TTC549 (cell line): Measurements from ENCODE around the gene ATF4.

Source experiments
- FAIRE-seq: peaks from 2 replicates; lab custom pipeline; 2012; peaks lifted over from hg19 to GRCh38; lab: Jason Lieb, UNC

Gene ATF4

GRCh38 chr22:39528681-39529486 is 8.5 kb downstream of the ATF4 start:
- no peak for FAIRE-seq

DNA sequence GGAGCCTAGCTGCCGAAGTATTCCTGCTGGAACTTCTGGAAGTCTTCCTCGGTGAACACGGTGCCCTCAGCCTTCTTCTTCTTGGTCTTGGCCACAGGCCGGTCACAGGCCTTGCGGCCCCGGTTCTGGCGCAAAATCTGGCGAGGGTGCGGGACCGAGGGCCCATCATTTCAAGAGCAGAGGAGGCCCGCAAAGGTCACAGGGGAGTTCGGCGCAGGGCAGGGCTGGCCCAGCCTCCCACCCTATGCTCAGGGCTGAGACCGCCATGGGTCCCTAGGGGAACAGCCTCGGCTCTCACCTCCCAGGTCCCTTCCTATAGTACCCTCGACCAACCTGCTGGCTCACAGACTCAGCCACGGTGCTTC is 9.1 kb downstream of the ATF4 start:
- no peak for FAIRE-seq

DNA sequence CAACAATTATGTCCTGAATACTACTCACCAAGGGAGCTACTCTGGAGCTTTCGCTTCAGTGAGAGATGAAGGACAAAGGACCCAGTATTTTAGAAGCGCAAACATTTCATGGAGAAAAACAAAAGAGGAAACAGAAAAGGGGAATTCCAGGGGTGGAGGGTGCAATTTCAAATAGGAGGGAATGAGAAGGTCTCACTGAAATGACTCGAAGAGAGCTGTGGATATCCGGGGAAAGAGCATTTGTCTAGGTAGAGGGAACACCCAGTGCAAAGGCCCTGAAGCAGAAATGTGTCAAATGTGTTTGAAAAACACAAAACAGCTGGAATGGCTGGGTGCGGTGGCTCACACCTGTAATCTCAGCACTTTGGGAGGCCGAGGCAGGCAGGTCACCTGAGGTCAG is 9.8 kb downstream of the ATF4 start:
- FAIRE-seq, result no peak

GRCh38 chr22:39530692-39531331 is 10.4 kb downstream of the ATF4 start:
- no peak for FAIRE-seq

GRCh38 chr22:39532215-39533073 is 12.1 kb downstream of the ATF4 start, which contains the start of gene RPS19BP1:
RPS19BP1 (minus strand) TSS chr22:39532748; CDS start chr22:39532738, 10 bp downstream.
- FAIRE-seq, result peak; percentile 97

GRCh38 chr22:39534092-39534506 is 13.7 kb downstream of the ATF4 start:
- FAIRE-seq, result no peak

GRCh38 chr22:39534591-39535356 is 14.4 kb downstream of the ATF4 start:
- no peak for FAIRE-seq

DNA sequence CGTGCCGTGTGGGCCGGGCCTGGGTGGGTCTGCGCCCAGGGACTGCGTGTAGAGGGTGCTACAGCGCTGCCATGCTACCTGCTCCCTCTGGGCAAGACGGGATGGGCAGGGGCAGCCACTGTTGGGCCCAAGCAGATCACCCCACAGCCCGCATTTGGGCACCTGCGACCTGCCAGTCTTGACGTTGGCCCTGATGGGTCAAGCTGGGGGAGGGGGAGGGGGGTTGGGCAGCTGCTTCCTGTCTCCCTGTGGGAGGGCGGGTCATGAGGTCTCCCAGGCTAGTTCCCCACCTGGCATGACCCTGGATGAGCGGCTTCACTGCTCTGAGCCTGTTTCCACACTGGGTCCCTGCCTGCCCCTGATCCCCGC is 15.0 kb downstream of the ATF4 start:
- no peak for FAIRE-seq

- no peak for FAIRE-seq
Measured at GRCh38 chr22:39535831-39536449, 15.6 kb downstream of the ATF4 start.

DNA sequence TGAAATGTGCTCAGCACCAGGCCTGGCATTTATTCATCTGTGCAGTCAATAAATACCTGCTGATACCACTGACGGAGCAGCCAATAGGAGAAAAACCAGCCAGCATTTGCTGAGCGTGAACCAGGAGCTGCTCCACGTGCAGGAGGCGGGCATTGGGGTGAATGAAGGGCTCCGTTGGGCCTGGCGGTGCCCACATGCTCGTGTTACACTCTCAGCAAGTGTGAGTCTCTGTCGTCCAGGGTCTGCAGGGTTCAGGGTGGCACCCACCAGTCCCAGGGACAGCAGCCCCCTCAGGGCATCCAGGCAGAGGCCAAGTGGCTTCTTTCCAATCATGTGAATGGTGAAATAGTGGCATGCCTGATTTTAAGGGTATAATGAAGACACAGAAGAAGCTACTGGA is 16.3 kb downstream of the ATF4 start:
- FAIRE-seq, result no peak

DNA sequence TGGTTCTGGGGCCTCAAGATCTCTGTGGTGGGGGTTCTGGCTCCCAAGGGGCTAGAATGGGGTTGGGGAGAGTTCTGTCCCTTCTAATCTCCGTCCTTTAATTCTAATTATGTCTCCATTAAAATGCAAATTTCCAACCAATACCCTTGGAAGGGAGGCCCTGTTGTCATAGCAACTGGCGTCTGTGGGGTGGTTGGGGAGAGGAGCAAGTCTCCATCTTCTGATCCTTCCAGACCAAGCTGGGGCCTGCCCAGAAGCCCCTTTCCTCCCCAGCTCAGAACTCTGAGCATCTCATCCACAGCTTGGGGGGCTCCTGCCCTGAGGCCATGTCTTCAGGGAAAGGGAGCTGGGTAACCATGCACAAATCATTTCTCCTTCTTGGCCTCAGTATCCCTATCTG is 17.6 kb downstream of the ATF4 start:
- FAIRE-seq, result no peak

DNA sequence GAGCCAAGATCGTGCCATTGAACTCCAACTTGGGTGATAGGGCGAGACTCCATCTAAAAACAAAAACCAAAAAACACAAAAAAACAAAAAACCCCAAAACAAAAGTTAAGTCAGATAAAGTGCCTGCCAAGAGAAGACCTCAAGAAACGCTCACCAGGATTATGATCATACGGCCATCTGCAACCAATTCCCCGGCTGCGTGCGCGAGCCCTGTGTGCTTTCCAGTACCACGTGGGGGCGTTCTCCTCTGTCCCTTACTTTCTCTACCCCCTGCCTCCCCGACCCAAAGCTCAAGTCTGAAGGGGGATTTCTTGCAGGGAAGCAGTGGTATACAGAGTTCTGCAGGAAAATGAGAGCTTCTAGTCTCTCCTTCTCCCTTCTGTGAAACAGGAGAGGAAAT is 22.7 kb downstream of the ATF4 start:
- FAIRE-seq, result no peak

DNA sequence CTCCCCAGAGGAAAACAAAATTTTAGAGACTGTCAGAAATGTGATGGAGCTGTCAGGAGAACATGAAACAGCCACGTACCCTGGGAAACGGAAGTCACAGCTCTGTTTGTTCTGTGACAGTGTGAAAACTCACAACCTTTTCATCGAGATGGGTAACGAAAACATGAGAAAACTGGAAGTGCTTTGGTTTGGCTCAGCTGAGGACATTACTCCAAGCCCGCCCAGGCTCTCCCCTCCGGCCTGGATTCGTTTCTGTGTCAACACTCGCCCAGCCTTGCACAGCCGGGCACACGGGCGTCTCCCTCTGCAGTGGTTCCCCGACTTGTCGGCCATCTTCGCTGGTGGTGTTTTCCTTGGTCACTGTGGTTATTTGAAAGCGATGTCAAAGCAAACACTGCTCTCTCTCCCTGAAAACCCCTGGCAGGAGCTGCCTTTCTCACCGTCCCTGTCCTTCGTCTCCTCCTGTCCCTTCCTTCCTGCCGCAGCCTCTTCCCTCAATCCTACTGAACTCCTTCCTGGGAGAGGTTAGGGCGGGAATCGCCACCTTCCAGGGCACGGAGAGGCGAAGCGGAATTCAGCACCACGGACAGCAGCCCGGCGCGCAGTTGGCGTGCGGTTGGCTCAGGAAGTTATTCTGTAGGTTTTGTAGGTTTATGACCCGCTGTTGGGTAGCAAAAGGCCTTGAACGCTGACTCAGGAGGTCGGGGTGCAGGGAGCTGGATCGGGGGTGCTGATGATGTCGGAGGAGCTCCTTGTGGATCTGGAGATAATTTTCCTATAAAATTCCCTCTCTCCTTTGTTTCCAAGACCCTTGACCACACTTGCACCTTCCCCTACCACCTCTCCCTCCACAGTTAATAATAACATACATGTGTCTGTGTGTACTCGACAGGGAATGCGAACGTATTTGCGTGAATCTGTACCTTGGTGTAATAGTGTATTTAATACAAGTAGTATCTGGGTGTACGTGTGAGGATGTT is 25.3 kb downstream of the ATF4 start:
- FAIRE-seq, result no peak

DNA sequence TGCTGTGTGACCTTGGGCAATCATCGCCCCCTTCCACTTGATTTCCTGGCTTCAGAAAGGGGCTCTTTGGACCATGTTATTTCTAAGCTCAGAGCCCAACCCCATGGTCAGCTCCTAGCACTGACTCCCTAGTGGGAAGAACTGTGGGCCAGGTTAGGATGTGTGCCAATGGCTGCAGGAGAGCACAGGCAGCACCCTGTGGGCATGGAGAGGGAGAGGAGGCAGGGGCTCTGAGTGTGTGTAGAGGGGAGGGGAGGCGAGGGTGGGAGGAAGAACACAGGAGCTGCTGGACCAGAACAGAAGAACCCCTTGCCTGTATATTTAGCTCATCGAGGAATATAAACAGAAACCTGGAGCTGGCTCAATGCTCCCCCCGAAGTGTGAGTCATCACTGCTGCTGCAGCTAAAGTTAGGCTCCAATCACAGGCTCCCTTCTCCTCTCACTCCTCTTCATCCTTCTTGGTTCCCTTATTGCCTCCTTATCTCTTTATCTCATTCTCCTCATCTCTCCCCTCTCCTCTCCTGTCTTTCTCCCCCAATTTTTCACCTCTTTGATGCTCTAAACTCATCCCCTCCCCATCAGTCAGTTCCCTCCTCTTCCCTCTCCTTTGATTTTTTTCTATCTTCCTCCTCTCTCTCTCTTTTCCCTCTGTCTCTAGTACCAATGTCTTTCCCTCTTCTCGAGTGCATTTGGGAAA is 26.7 kb downstream of the ATF4 start:
- no peak for FAIRE-seq

DNA sequence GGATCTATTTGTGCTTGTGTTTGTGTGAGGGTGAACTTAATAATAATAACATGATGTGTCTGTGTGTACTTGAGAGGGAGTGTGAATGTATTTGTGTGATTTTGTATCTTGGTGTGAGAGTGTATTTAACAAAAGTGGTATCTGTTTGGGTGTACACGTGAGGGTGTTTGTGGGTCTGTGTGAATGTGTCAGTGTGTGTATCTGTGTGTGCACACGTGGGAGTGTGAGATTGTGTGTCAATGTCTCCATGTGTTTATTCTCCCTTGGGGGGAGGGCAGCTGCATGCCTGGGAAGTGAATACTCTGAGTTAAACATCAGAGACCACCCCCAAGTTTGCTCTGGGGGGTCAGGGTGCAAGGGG is 27.2 kb downstream of the ATF4 start:
- no peak for FAIRE-seq

GRCh38 chr22:39553429-39553828 is 33.1 kb downstream of the ATF4 start:
- no peak for FAIRE-seq

- no peak for FAIRE-seq
Measured at GRCh38 chr22:39554151-39554550, 33.8 kb downstream of the ATF4 start.

DNA sequence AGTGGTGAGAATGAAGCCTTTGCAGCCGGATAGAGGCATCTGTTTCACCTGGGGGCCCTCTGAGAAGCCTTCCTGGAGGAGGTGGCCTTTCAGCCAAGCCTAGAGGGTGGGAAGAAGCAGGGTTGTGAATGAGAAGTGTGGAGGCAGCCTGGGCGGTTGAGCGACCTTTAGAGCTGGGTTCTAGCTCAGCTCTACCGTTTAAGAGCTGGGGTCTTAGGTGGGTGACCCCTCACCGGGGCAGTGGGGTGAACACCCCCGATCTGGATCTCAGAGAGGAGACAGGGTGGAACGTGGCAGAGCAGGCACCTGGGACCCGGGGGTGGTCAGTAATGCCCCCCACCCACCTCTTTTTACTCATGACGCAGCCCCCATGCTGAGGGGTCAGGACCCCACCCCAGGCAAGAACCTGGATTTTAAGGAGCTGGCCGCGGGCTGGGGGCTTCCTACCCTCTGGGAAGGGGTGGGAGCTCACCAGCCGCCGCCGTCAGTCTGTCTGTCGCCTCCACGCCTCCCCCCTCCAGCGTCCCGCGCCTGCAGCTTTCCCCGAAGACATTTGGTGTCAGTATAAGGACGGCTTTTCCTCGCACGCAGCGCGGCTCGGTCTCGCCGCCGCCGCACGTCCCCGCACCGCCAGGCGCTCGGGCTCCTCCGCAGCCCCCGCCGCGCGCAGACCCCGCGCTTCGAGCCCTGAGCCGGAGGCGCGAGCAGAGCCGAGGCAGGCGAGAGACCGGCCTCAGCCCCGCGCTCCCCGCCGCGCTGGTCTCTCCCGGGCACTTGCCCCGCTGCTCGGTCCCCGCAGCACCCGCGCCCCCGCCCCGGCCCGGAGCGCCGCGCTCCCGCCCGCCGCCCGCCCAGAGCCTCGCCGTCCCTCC is 36.8 kb downstream of the ATF4 start:
- no peak for FAIRE-seq

GRCh38 chr22:39558254-39558727 is 37.9 kb downstream of the ATF4 start:
- FAIRE-seq, result no peak
